Central memory CD4-positive, alpha-beta T cell (primary cell): Measurements from ENCODE around the gene SPIN1.

Experiments
- DNase-seq: peaks from one replicate; pipeline ENCODE4 v3.0.0; 2022

SPIN1 gene

DNA sequence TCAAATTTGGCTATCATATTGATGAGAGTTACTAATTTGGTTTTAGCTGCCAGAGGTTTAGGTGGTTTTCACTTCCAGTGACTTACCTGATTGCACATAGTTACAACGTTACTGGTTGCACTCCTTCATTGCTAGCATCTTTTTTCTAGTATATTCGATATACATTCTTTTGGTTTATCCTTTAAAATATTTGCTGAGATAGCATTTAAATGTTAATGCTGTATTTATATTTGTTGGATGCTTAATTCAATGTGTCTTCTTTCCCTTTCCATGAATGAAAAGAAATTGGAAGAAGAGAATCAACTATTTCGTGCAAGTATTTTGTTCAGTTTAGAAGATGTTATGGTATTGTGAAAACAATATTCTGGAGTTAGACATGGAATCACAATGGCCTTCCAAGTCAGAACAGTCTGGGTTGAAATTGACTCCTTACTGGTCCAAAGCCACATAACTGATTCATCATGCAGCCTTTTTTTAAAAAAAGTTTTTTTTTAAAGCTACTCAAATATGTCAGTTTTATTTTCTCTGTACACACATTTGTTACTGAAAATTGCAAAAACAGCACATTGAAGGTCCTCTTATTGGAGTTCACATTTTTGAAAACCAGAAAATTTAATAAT is 2.2 kb downstream of the SPIN1 start:
- DNase-seq = no peak

DNA sequence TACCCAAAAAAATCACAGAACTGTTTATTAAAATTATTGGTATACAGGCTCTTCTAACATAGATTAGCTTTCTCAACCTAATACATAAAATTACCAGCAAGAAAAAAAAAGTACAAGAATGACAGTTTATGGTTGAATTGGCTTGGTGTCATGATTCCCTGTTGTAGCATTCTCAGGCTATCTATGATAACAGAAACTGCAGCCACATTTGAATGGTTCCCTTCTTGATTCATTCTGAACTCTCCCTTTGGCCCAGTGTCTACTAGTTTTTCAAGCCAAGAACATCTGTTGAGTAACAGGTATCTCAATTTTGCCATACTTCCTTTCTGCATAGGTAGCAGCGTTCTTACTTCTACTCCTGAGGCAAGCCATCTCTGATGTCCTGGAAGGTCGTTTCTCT is 3.0 kb downstream of the SPIN1 start:
- DNase-seq = no peak

DNA sequence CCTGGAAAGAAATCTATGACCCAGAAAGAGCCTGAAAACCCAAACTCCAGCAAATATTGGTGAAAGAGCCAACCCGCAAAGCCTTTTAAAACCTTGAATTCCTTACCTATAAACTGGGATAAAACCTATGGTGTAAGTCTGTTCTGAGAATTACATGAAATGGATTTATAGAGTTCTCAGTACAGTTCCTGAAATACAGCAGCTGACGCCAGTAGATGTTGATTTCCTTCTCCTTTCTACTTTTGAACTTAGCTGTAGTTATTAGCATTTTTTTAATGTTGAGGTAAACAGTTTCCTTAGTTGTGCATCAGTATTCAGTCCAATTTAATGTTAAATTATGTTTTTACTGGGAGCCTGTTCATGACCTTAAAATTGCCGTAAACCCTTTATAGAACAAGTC is 3.7 kb downstream of the SPIN1 start:
- no peak for DNase-seq

DNA sequence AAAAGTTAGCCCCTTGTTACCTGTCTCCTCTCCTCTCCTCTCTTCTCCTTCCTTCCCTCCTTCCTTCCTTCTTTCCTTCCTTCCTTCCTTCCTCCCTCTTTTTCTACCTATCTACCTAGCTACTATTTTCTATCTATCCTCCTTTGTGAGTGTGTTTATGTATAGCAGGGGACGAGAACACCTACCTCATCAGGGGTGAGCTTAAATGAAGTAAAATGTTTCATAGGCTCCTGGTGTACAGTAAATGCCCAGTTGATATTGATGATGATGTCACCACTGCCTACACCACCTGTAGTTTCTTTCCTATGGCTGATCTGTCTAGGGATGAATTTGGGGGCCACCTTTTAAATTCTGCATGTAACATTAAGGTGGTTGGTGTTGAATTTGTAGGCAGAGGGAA is 4.3 kb downstream of the SPIN1 start:
- no peak for DNase-seq

DNA sequence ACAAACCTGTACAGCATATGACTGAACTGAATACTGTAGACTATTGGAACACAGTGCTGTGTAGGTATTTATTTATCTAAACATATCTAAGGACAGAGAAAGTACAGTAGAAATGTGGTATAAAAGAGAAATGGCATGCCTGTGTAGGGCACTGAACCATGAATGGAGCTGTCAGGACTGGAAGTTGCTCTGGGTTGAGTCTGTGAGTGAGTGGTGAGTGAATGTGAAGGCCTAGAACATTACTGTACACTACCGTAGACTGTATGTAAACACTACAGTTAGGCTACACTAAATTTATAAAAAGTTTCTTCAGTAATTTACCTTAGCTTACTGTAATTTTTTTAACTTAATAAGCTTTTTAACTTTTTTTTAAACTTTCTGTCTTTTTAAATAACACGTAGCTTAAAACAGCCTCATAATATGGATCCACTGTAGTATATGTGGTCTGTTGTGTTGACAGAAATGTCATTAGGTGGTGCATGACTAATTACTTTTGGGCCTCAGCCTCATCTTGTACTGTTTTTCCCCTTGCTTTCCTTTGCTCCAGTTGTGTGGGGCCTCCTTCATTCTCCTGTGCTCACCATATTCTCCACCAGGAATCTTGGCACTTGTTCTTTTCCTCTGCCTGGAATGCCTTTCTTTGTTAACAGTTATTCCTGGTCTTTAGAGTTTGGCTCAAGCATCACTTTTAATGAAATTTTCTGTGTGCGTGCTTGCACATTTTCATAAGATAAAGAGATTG is 8.8 kb downstream of the SPIN1 start:
- no peak for DNase-seq

DNA sequence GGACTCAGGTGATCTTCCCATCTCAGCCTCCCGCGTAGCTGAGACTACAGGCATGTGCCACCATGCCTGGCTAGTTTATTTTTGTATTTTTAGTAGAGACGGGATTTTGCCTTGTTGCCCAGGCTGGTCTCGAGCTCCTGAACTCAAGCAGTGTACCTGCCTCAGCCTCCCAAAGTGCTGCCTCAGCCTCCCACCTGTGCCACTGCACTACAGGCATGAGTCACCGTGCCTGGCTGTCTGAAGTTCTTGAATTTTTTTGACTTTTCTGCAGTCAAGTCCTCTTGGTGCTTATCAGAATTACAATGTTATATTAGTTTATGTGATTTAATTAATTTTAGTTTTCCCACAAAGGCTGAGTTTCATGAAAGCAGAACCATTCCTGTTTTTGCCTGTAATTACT is 9.8 kb downstream of the SPIN1 start:
- no peak for DNase-seq

DNA sequence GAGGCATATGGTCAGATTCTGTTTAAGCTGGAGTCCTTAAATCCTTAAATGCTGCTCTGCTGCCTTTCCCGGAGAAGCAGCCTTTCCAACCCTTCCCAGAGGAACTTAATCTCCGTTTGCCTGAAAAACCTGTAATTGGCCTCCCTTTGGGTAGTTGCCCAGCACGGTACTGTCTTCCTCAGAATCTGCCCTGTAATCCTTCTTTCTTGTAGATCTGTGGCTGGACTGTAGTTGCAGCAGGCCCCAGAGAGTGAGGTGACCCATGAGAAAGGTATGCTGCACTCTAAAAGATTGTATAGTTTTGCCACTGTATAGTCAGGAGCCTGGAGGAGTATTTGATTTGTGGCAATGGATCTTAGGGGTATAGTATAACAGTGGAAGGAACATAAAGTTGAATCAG is 11.7 kb downstream of the SPIN1 start:
- DNase-seq = no peak

DNA sequence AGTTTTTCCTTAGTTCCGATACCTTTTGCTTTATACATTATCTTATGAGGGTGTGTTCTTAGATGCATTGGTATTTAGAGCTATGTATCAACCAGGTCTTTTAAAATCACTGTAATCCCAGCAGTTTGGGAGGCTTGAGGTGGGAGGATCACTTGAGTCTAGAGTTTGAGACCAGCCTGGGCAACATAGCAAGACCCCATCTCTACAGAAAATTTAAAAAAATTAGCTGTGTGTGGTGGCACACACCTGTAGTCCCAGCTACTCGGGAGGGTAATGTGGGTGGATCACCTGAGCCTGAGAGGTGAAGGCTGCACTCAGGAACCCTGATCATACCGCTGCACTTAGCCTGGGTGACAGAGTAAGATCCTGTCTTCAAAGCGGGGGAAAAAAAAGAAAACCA is 15.1 kb downstream of the SPIN1 start:
- no peak for DNase-seq

DNA sequence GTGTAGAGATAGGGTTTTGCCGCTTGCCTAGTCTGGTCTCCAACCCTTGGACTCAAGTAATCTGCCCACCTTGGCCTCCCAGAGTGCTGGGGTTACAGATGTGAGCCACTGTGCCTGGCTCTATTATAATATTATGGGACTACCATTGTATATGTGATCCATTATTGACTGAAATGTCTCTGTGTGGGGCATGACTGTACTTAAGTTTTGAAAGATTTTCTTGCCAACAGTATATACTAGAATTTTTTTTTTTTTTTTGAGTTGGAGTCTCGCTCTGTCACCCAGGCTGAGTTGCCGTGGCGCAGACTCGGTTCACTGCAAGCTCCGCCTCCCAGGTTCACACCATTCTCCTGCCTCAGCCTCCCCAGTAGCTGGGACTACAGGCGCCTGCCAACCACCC is 17.8 kb downstream of the SPIN1 start:
- no peak for DNase-seq

DNA sequence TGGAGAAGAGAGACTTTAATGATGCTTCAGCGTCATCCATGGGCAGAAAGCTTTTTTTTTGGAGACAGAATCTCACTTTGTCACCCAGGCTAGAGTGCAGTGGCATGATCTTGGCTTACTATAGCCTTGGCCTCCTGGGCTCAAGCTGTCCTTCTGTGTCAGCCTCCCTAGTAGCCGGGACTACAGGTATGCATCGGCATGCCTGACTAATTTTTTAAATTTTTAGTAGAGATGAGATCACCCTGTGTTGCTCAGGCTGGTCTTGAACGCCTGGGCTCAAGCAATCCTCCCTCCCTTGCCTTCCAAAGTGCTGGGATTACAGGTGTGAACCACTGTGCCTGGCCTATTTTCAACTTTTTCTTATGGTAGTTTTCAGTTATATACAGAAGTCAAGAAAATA is 23.2 kb downstream of the SPIN1 start:
- no peak for DNase-seq

DNA sequence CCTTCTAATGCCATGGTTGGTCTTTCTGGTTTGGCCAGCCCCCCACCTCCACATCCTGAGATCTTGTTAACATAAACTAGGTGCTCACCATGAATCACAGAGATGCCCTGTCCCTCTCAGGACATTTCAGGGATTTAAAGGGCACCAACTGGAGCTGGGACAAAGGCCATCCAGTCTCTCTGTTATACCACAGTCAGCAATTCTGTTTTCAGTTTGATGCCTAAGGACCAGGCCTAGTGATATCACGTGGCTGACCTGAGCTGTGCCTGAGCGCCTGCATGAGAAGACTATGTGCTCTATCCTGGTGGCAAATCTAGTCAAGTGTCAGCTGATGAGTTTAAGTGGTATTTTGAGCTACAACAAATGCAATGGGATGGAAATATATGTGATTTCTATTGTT is 26.1 kb downstream of the SPIN1 start:
- DNase-seq = no peak

DNA sequence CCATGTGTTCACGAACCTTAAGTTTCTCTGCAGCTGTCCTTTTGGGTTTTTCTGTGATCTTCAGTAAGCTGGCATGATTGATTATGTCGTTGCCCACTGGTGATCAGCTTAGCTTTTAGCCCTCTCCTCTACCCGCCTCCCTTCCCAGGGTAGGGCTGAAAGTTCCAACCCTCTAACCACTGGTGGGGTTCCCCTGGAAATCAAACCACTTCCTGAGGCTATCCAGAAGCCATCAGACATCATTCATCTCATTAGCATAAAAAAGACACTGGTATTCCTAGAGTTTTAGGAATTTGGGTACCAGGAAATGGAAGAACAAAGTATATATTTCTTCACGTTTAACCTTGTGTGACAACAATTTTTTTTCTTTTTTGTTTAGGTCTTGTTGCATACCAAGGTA is 29.8 kb downstream of the SPIN1 start:
- no peak for DNase-seq

DNA sequence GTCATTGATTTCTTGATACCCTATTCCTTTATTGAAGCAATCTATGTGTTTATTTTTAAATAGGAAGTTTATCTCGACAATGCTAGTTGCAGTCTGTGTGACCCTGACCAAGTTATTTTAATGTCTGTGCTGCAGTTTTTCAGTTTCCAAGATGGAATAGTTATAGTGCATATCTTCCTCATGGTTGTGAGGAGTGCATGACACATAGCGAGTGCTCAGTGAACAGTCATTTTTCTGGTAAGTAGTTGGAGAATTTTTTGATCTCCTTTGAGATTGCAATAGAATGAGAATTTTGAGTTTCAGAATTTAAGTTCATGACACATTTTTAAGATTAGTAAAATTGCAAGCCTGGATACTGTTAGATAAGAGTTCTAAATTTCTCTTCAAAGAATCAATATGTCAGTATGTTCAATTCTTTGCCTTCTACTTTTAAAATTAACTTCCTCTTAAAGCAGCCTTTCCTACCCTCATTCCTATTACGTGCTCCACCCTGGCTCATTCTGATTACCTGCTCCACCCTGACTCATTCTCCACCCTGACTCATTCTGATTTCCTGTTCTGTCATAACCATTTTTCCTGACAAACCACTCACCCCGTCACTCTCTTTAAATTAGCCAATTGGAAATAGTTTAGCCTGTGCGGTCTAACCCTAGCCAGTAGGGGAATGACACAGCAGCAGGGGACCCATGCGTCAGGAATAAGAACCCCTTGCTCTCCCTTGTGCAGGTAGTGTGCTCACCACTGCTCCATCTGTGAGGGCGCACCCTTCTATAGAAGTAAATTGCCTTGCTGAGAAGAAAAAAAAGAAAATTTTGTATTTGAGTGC is 30.7 kb downstream of the SPIN1 start:
- DNase-seq = no peak

DNA sequence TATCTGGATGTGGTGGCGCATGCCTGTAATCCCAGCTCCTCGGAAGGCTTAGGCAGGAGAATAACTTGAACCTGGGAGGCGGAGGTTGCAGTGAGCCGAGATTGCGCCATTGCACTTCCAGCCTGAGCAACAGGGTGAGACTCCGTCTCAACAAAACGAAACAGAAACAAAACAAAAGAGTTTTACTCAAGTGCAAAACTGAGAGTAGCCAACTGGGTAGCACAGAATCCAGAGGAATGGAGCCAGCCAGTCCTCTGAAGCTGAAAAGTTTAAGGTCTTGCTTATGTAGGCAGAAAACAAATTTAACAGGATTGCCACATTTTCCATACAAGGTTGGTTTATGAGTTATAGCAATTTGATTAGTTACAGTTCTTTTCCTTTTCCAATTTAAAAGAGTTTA is 32.0 kb downstream of the SPIN1 start:
- DNase-seq = no peak

DNA sequence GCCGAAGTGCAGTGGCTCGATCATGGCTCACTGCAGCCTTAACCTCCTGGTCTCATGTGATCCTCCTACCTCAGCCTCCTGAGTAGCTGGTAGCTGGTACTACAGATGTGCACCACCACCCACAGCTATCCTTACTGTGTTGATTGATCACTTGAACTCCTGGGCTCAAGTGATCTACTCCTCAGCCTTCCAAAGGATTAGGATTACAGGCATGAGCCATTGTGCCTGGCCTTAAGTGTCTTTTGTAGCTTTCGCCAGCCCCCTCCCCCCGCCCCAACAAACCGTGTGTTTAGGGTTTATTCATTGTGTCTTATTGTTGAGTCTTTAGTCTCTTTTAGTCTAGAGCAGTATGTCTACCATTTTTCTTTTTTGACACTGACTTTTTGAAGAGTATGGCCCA is 33.1 kb downstream of the SPIN1 start:
- no peak for DNase-seq

DNA sequence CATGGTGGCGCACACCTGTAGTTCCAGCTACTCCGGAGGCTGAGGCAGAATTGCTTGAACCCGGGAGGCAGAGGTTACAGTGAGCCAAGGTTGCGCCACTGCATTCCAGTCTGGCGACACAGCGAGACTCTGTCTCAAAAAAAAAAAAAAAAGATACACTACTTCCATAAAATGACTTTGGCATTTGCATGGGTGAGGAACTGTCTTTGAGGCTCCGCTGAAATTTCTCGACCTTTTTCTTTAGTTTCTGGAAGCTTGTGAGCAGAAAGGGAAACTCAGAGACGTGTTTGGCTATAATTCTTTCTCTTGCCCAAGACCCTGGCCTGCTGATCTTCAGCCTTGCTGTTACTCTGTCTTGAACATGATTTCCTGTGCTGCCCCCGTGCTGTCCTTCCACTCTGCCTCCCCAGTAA is 37.3 kb downstream of the SPIN1 start:
- no peak for DNase-seq

DNA sequence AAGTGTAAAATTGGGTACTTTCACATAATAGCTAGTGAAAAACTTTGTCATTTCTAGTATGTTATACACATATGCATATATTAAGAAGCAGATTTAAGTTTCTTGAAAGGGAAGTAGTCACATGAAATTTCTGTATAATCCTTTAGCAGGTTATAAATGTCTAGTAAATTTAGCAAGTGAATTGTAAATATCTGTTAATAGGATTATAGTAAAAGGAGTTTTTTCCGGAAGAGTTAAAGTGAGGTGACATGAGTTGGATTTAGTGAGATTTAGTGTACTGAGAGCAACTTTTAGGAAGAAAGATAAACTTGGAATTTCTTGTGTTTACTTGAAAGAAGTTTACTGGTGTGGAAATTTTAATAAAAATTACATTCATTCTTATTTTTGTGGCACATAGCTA is 38.4 kb downstream of the SPIN1 start:
- DNase-seq = no peak

DNA sequence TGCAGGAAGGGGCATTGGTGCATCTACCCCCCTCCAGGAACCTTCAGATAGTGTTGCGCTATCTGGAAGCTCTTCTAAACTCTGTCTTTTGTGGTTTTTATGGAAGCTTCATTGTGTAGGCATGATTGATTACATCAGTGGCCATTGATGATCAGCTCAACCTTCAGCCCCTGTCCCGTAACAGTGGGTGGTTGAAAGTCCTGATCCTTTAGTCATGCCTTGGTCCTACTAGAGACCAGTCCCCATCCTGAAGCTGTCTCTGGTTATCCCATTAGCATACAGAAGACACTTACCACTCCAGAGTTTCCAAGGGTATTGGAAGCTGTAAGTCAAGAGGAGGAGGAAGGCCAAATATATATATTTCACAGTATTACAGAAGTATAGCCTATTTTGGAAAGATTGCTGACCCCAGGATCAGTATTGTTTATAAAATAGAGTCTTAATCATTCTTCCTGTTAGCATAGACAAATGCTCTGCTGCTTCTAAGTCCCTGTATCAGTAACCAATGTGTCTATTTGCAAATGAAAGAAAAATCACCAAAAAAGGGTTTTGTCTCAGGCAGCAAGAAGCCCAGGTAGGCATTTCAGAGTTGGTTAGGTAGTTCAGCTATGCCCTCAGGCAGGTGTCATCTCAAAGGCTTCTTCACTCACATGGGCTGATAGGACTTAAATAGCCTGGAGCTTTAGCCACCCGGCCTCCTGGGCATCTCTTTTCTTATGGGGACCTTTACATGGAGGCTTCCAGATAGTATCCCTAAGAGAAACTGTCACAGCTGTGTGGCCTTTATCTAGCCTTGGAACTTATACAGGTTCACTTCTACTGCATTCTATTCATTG is 41.6 kb downstream of the SPIN1 start:
- no peak for DNase-seq

DNA sequence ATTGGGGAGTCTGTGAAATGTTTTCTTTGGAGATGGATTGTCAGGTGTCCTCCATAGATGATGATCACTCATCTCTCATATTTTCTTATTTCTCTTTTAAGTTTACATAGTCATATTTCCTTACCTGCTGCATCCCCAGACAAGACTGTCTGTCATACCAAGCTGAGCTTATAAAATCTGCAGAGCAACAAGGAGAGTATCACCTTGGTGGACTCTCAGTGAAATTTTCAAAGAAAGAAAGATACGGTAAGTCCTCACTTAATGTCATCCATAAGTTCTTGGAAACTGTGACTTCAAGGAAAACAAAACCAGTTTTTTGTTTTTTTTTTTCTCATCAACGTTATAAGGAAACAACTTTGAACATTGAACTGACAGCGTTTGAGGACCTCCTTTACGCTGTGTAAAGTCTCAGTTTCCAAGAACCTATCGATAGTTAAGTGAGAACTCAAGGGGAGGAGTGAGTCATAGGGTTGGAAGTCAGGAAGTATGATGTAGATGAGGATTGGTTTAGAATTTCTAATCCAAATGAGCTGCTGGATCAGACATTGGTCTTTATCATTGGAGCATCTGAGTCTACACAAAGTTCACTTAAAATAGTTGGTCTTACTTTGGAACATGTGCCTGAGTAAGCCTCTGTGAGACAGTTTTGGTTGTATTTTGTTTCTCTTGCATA is 45.5 kb downstream of the SPIN1 start:
- no peak for DNase-seq

DNA sequence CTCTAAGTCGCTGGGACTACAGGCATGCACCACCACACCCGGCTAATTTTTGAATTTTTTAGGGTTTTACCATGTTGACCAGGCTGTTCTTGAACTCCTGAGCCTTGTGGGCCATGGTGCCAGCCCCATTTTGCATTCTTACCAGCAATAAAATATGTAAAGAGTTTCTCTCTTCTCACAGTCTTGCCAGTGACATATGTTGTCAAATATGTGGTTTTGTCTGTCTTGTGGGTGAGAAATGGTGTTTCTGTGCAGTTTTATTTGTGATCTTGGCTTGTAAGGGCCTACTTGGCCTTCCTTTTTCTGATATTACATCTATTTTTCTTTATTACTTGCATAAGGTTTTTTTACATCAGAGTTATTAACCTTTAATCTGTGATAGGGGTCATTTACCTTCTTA is 47.1 kb downstream of the SPIN1 start:
- no peak for DNase-seq

DNA sequence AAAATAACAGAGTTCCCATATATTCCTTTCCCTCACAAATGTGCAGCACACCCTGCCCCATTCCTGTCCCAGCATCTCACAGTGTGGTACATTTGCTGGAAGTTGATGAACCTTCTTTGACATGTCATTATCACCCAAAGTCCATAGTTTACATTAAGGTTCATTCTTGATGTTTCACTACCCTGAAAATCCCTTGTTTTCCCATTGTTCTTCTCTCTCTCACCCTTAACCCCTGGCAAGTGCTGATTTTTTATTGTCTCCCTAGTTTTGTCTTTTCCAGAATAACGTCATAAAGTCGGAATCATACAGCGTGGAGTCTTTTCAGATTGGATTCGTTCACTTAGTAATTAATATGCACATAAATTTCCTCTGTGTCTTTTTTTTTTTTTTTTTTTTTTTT is 48.1 kb downstream of the SPIN1 start:
- no peak for DNase-seq
